Measurements from ENCODE around the gene KLRC4. TPM values are rescaled to one million over a fixed set of nuclear protein-coding genes. Genes with fewer than 3 reads are reported as not detected.

Gene KLRC4, protein sequence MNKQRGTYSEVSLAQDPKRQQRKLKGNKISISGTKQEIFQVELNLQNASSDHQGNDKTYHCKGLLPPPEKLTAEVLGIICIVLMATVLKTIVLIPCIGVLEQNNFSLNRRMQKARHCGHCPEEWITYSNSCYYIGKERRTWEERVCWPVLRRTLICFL
- polyA plus RNA-seq (6.5 and 8.2 TPM in 2 replicates), polyA minus RNA-seq (7.3 and 12.0 TPM in 2 replicates)

DNA sequence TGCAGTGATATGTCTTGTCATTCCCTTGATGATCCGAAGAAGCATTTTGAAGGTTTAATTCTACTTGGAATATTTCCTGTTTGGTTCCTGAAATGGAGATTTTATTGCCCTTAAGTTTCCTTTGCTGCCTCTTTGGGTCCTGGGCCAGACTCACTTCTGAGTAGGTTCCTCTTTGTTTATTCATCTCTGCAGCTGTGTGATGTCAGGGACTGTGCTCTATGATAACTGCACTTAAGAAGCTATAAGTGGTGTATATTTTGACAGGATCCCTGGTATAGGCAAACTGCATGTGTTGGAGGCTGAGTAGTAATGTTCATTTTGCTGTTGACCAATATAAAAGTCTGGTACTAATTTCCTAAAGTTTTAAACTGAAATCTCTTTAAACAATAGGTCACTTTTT, at the start of gene KLRC4:
KLRC4 (minus strand) TSS at position 366 of the 400 bp plus-strand sequence; CDS start at position 184, 182 bp downstream.
- H3K27ac ChIP-seq (ENCODE audit: low read length) = no peak within 1 kb of the TSS
- H3K4me2 ChIP-seq (ENCODE audit: low read length) = no peak within 1 kb of the TSS
- TF ChIP-seq TAF1 (IDR thresholded peaks at IDR 0.05; ENCODE audit: low read depth) (no peak), POLR2AphosphoS5 (IDR thresholded peaks at IDR 0.05) (peak; percentile 58)
- peak within 1 kb of the TSS; percentile 4 for H3K9ac ChIP-seq (ENCODE audit: low read length)
- H3K9me3 ChIP-seq (ENCODE audit: low read length) = no peaks in the 10 kb centered on the region
- no peaks in the 10 kb centered on the region for H3K27me3 ChIP-seq (ENCODE audit: insufficient read depth, low read depth, low read length)
- H3K79me2 ChIP-seq (replicated peaks; ENCODE audit: insufficient read depth, low read length) = no peaks in the 10 kb centered on the region
- H4K20me1 ChIP-seq (ENCODE audit: insufficient read depth) = no peaks in the 10 kb centered on the region
- H3F3A ChIP-seq (ENCODE audit: insufficient read depth, low read length, poor library complexity, severe bottlenecking) = no peaks in the 10 kb centered on the region
- H3K36me3 ChIP-seq (ENCODE audit: insufficient read depth, low read length) = no peaks in the 10 kb centered on the region
- H2AFZ ChIP-seq (ENCODE audit: low read depth, low read length) = no peak within 1 kb of the TSS
- no peaks in the 10 kb centered on the region for H3K9me2 ChIP-seq (ENCODE audit: insufficient read depth, low read length)
- H3K4me3 ChIP-seq (ENCODE audit: low read length) = peak within 1 kb of the TSS; percentile 54

DNA sequence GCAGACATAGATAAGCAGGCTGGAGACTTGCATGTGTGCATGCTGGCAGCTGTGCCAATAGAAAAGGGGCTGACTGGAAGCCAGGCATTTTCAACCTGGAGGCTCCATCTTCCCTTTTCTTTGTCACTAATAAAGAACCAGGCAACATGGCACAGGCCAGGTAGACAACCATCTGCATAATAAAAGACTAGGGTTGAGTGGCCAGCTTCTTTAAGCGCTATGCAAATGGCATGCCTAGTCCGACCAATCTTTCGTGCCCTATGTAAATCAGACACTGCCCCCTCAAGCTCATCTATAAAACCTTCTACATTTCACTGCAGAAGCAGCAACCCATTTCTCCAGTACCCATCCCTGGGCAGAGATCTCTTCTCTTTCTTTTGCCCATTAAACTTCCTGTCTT, 48.2 kb upstream of the KLRC4 start:
- no peak for TF ChIP-seq TAF1 (IDR thresholded peaks at IDR 0.05; ENCODE audit: low read depth)
- no peak for TF ChIP-seq EP300 (conservative IDR thresholded peaks at IDR 0.05; ENCODE audit: poor library complexity, severe bottlenecking)
- no peak for TF ChIP-seq MXI1 (conservative IDR thresholded peaks at IDR 0.05; ENCODE audit: poor library complexity, severe bottlenecking)
- TF ChIP-seq, protein P1, sequence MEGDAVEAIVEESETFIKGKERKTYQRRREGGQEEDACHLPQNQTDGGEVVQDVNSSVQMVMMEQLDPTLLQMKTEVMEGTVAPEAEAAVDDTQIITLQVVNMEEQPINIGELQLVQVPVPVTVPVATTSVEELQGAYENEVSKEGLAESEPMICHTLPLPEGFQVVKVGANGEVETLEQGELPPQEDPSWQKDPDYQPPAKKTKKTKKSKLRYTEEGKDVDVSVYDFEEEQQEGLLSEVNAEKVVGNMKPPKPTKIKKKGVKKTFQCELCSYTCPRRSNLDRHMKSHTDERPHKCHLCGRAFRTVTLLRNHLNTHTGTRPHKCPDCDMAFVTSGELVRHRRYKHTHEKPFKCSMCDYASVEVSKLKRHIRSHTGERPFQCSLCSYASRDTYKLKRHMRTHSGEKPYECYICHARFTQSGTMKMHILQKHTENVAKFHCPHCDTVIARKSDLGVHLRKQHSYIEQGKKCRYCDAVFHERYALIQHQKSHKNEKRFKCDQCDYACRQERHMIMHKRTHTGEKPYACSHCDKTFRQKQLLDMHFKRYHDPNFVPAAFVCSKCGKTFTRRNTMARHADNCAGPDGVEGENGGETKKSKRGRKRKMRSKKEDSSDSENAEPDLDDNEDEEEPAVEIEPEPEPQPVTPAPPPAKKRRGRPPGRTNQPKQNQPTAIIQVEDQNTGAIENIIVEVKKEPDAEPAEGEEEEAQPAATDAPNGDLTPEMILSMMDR (IDR thresholded peaks at IDR 0.05; ENCODE audit: poor library complexity, severe bottlenecking) = no peak
- no peak for TF ChIP-seq EZH2 (IDR thresholded peaks at IDR 0.05; ENCODE audit: borderline replicate concordance, insufficient read depth, low read length, poor library complexity, severe bottlenecking)
- TF ChIP-seq POLR2AphosphoS5 (IDR thresholded peaks at IDR 0.05) = no peak
- TF ChIP-seq RAD21 (conservative IDR thresholded peaks at IDR 0.05) = no peak
- TF ChIP-seq, protein P2, sequence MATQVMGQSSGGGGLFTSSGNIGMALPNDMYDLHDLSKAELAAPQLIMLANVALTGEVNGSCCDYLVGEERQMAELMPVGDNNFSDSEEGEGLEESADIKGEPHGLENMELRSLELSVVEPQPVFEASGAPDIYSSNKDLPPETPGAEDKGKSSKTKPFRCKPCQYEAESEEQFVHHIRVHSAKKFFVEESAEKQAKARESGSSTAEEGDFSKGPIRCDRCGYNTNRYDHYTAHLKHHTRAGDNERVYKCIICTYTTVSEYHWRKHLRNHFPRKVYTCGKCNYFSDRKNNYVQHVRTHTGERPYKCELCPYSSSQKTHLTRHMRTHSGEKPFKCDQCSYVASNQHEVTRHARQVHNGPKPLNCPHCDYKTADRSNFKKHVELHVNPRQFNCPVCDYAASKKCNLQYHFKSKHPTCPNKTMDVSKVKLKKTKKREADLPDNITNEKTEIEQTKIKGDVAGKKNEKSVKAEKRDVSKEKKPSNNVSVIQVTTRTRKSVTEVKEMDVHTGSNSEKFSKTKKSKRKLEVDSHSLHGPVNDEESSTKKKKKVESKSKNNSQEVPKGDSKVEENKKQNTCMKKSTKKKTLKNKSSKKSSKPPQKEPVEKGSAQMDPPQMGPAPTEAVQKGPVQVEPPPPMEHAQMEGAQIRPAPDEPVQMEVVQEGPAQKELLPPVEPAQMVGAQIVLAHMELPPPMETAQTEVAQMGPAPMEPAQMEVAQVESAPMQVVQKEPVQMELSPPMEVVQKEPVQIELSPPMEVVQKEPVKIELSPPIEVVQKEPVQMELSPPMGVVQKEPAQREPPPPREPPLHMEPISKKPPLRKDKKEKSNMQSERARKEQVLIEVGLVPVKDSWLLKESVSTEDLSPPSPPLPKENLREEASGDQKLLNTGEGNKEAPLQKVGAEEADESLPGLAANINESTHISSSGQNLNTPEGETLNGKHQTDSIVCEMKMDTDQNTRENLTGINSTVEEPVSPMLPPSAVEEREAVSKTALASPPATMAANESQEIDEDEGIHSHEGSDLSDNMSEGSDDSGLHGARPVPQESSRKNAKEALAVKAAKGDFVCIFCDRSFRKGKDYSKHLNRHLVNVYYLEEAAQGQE (IDR thresholded peaks at IDR 0.05; ENCODE audit: borderline replicate concordance) = no peak
- no peak for TF ChIP-seq SMC3 (conservative IDR thresholded peaks at IDR 0.05; ENCODE audit: poor library complexity)

More for the DNA sequence above, 48.2 kb upstream of the KLRC4 start:
- Histone ChIP-seq H3K9me2 (ENCODE audit: insufficient read depth, low read length) (no peaks in the 10 kb centered on the region), H3F3A (ENCODE audit: insufficient read depth, low read length, poor library complexity, severe bottlenecking) (no peaks in the 10 kb centered on the region), H3K27ac (ENCODE audit: low read length) (no peak overlapping the region), H3K9ac (ENCODE audit: low read length) (no peak overlapping the region), H3K9me3 (ENCODE audit: low read length) (no peaks in the 10 kb centered on the region), H4K20me1 (ENCODE audit: insufficient read depth) (no peaks in the 10 kb centered on the region), H3K4me3 (ENCODE audit: low read length) (no peak overlapping the region), H3K4me2 (ENCODE audit: low read length) (no peak overlapping the region), H2AFZ (ENCODE audit: low read depth, low read length) (no peak overlapping the region), H3K36me3 (ENCODE audit: insufficient read depth, low read length) (no peaks in the 10 kb centered on the region), H3K79me2 (replicated peaks; ENCODE audit: insufficient read depth, low read length) (no peaks in the 10 kb centered on the region), H3K27me3 (ENCODE audit: insufficient read depth, low read depth, low read length) (no peaks in the 10 kb centered on the region)
